T-cell (primary cell): ENCODE data around the gene CNTNAP2. TPM values are rescaled to one million over a fixed set of nuclear protein-coding genes. Genes with fewer than 3 reads are reported as not detected.
"Not testable (repeated sequence)": the region's sequence is repeated elsewhere in the genome, so short reads cannot be mapped to it uniquely, and the experiment has no call there.

Experiments used
- ATAC-seq, 4 experiments: fragments of 200-7000 bp in 3 of 4; fragments of 150-1000 bp in 1 of 4; cut with Tn5 transposase; replicated peaks in 1 of 4; 1 replicate in 3 of 4; 2 replicates in 1 of 4; pipeline ENCODE4 v1.10.0; 2021; ENCODE audit warnings: moderate library complexity in 3 of 4, mild to moderate bottlenecking in 2 of 4, moderate number of reproducible peaks in 1 of 4
- CTCF ChIA-PET, 2 donors: fragments of 300-600 bp; sonication (Branson Sonifier 250); formaldehyde crosslinking; loops; one replicate each; lab custom pipeline; 2022; ENCODE audit warnings: antibody characterized with exemption in 2 of 2; lab: Charles Lee
- POLR2A ChIA-PET, 2 donors: fragments of 300-600 bp; sonication (Branson Sonifier 250); formaldehyde crosslinking; loops; one replicate each; lab custom pipeline; 2022; ENCODE audit warnings: antibody characterized with exemption in 2 of 2; lab: Charles Lee
- DNase-seq, 35 experiments: peaks; one replicate each; pipeline versions ENCODE4 v3.0.0 to v3.0.0-alpha.2; 2013 to 2023
- H3K27ac ChIP-seq: one replicate; pipeline ENCODE4 v1.5.1; 2013; ENCODE audit warnings: low read length
- H3K27me3 ChIP-seq, 2 experiments: replicated peaks in 1 of 2; 1 replicate in 1 of 2; 2 replicates in 1 of 2; pipeline versions ENCODE4 v1.6.1 to v1.7.0; 2013; ENCODE audit warnings: low read length in 1 of 2, mixed read lengths in 1 of 2; ENCODE audit not compliant: control insufficient read depth in 2 of 2, insufficient read depth in 2 of 2; ENCODE audit errors: extremely low read depth in 1 of 2
- H3K36me3 ChIP-seq, 2 donors: 1 replicate in 1 of 2; 2 replicates in 1 of 2; pipeline versions ENCODE4 v1.6.1 to v1.7.0; 2013; ENCODE audit warnings: low read length in 1 of 2; ENCODE audit not compliant: control insufficient read depth in 2 of 2, insufficient read depth in 1 of 2; ENCODE audit errors: extremely low read depth in 1 of 2
- H3K4me1 ChIP-seq, 2 experiments: 1 replicate in 1 of 2; 2 replicates in 1 of 2; pipeline versions ENCODE4 v1.6.1 to v1.7.0; 2013; ENCODE audit warnings: low read length in 2 of 2, mixed read lengths in 1 of 2; ENCODE audit not compliant: insufficient read depth in 2 of 2, control insufficient read depth in 1 of 2; ENCODE audit errors: extremely low read depth in 1 of 2
- H3K4me3 ChIP-seq, 2 donors: 1 replicate in 1 of 2; 2 replicates in 1 of 2; pipeline versions ENCODE4 v1.5.1 to v1.7.0; 2013; ENCODE audit warnings: mild to moderate bottlenecking in 2 of 2, low read length in 1 of 2, moderate library complexity in 1 of 2; ENCODE audit not compliant: control insufficient read depth in 1 of 2; ENCODE audit errors: extremely low read depth in 1 of 2
- H3K9me3 ChIP-seq: 2 replicates; pipeline ENCODE4 v1.7.0; 2013
- H3K27ac Mint-ChIP-seq, 2 donors: one replicate each; pipeline ENCODE4 v1.8.0; 2020 to 2021; ENCODE audit warnings: mild to moderate bottlenecking in 2 of 2, mixed read lengths in 2 of 2
- H3K27me3 Mint-ChIP-seq, 2 donors: one replicate each; pipeline ENCODE4 v1.8.0; 2021 to 2022; ENCODE audit warnings: mixed read lengths in 2 of 2
- H3K36me3 Mint-ChIP-seq: one replicate; pipeline ENCODE4 v1.8.0; 2021; ENCODE audit warnings: mixed read lengths
- H3K4me1 Mint-ChIP-seq, 3 donors: one replicate each; pipeline ENCODE4 v1.8.0; 2020 to 2022; ENCODE audit warnings: mixed read lengths in 3 of 3, mild to moderate bottlenecking in 1 of 3
- H3K4me3 Mint-ChIP-seq, 3 donors: one replicate each; pipeline ENCODE4 v1.8.0; 2020 to 2022; ENCODE audit warnings: mild to moderate bottlenecking in 3 of 3, mixed read lengths in 3 of 3, moderate library complexity in 3 of 3
- H3K9me3 Mint-ChIP-seq, 3 donors: one replicate each; pipeline ENCODE4 v1.8.0; 2020 to 2022; ENCODE audit warnings: mixed read lengths in 3 of 3
- WGBS: methylation state at CpG from one replicate; pipeline ENCODE4 v1.1.5; 2013; ENCODE audit warnings: missing lambda C conversion rate; ENCODE audit not compliant: insufficient coverage; 5-methylcytosine and 5-hydroxymethylcytosine counted together
- total RNA-seq, 35 experiments: library from RNA in 6 of 35; stranded (reverse) in 6 of 35; fragments of 120-200 nt in 1 of 35; gene quantifications; one replicate each; pipeline versions ENCODE4 v1.2.1 to v1.2.4 and lab custom pipeline; 2013 to 2026

The CNTNAP2 gene
- total RNA-seq, 5 donors from 2014 or later (not counting 1 experiment from before 2014, with no cell fraction given), result 0.15 to 0.72 (median 0.21) TPM

- Histone ChIP-seq H3K9me3 (no peaks in the 10 kb centered on the region), H3K27ac (no peak overlapping the region), H3K4me1 (no peaks in the 10 kb centered on the region), H3K27me3 (no peaks in the 10 kb centered on the region), H3K4me3 (no peak overlapping the region), H3K36me3 (no peaks in the 10 kb centered on the region)
- H3K4me3 Mint-ChIP-seq, result no peak overlapping the region
- no peak for ATAC-seq
- ChIA-PET POLR2A (no interaction called here), CTCF (no interaction called here)
- WGBS, result no CpG with 5 or more reads among the region's 2 CpGs
- H3K4me1 Mint-ChIP-seq, result no peaks in the 10 kb centered on the region
- H3K27ac Mint-ChIP-seq, result no peak overlapping the region
- no peak for DNase-seq
- H3K9me3 Mint-ChIP-seq, result peaks cover 8 to 21% (median 18%) of the 10 kb centered on the region in 3 donors
- H3K27me3 Mint-ChIP-seq, result no peaks in the 10 kb centered on the region
- H3K36me3 Mint-ChIP-seq, result no peaks in the 10 kb centered on the region
Observed at GRCh38 chr7:147103224-147103623, 986.6 kb downstream of the CNTNAP2 start.

GRCh38 chr7:147106746-147107145 lies 990.1 kb downstream of the CNTNAP2 start:
- no peaks in the 10 kb centered on the region for H3K27me3 Mint-ChIP-seq
- no peak overlapping the region for H3K27ac Mint-ChIP-seq
- Histone ChIP-seq H3K9me3 (no peaks in the 10 kb centered on the region), H3K27me3 (no peaks in the 10 kb centered on the region), H3K4me1 (no peaks in the 10 kb centered on the region), H3K36me3 (no peaks in the 10 kb centered on the region), H3K4me3 (no peak overlapping the region), H3K27ac (no peak overlapping the region)
- H3K36me3 Mint-ChIP-seq, result no peaks in the 10 kb centered on the region
- no peak overlapping the region for H3K4me3 Mint-ChIP-seq
- H3K9me3 Mint-ChIP-seq, result peaks cover 17 to 27% (median 18%) of the 10 kb centered on the region in 3 donors
- ChIA-PET POLR2A (no interaction called here), CTCF (no interaction called here)
- ATAC-seq (no peak), DNase-seq (no peak)
- no CpG with 5 or more reads among the region's 2 CpGs for WGBS
- no peaks in the 10 kb centered on the region for H3K4me1 Mint-ChIP-seq

- CTCF ChIA-PET, H3K9me3 ChIP-seq, H3K27me3 Mint-ChIP-seq, H3K27ac Mint-ChIP-seq, H3K36me3 Mint-ChIP-seq, ATAC-seq, POLR2A ChIA-PET, H3K4me1 Mint-ChIP-seq, H3K27ac ChIP-seq, H3K4me3 Mint-ChIP-seq, H3K4me1 ChIP-seq, DNase-seq, H3K36me3 ChIP-seq, H3K27me3 ChIP-seq, H3K4me3 ChIP-seq: not testable (repeated sequence)
- 100% methylated on average over 1 of the region's 1 CpG for WGBS
- H3K9me3 Mint-ChIP-seq, result peaks cover 27 to 48% (median 32%) of the 10 kb centered on the region in 3 donors
Observed at GRCh38 chr7:147114525-147114924, 997.9 kb downstream of the CNTNAP2 start.

GRCh38 chr7:147136352-147136751 lies 1019.8 kb downstream of the CNTNAP2 start:
- H3K9me3 Mint-ChIP-seq, result peaks cover 0 to 16% (median 7%) of the 10 kb centered on the region in 3 donors
- Histone ChIP-seq H3K9me3 (no peaks in the 10 kb centered on the region), H3K4me1 (no peaks in the 10 kb centered on the region), H3K27me3 (no peaks in the 10 kb centered on the region), H3K36me3 (no peaks in the 10 kb centered on the region), H3K4me3 (no peak overlapping the region), H3K27ac (no peak overlapping the region)
- H3K27me3 Mint-ChIP-seq, result no peaks in the 10 kb centered on the region
- no peak overlapping the region for H3K4me3 Mint-ChIP-seq
- ATAC-seq (no peak), DNase-seq (no peak)
- H3K27ac Mint-ChIP-seq, result no peak overlapping the region
- WGBS, result no CpG with 5 or more reads among the region's 2 CpGs
- no peaks in the 10 kb centered on the region for H3K4me1 Mint-ChIP-seq
- no peaks in the 10 kb centered on the region for H3K36me3 Mint-ChIP-seq
- ChIA-PET POLR2A (no interaction called here), CTCF (no interaction called here)

GRCh38 chr7:147145194-147145593 lies 1028.6 kb downstream of the CNTNAP2 start:
- Mint-ChIP-seq H3K36me3 (no peaks in the 10 kb centered on the region), H3K4me1 (no peaks in the 10 kb centered on the region), H3K9me3 (peaks cover 7 to 36% (median 19%) of the 10 kb centered on the region in 3 donors), H3K27ac (no peak overlapping the region), H3K27me3 (no peaks in the 10 kb centered on the region), H3K4me3 (no peak overlapping the region)
- Histone ChIP-seq H3K9me3 (no peaks in the 10 kb centered on the region), H3K36me3 (no peaks in the 10 kb centered on the region), H3K4me1 (no peaks in the 10 kb centered on the region), H3K27me3 (no peaks in the 10 kb centered on the region), H3K27ac (no peak overlapping the region), H3K4me3 (no peak overlapping the region)
- CTCF ChIA-PET, result no interaction called here
- POLR2A ChIA-PET, result interaction anchor here in 1 of 2 donors (0.6 kb wide), 1 partner anchor 108 kb away, joined by 4 read pairs; no protein-coding TSS in a partner anchor
- no peak for ATAC-seq
- no peak for DNase-seq
- no CpG with 5 or more reads among the region's 2 CpGs for whole genome bisulfite sequencing

DNA sequence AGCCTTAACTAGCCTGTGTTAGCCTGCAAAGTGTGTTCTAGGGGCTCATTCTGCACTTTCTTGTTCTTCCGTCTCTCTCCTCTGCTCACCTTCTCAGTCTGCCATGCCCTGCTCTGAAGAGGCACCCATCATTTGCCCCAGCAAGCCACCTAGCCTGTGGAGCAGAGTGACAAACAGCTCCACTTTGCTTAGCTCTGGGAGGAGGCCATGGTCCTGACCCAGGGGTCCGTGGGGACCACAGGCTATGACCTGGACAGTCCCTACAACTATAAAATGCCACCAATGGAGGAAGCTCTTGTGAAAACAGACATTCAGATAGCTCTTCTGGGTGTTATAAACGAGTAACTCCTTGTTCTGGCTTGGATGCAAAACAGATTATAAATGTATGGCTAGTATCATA lies 1029.6 kb downstream of the CNTNAP2 start:
- no peaks in the 10 kb centered on the region for H3K27me3 ChIP-seq
- no peaks in the 10 kb centered on the region for H3K4me1 Mint-ChIP-seq
- DNase-seq (no peak), ATAC-seq (no peak)
- H3K9me3 ChIP-seq, result no peaks in the 10 kb centered on the region
- H3K4me3 Mint-ChIP-seq, result no peak overlapping the region
- ChIA-PET CTCF (no interaction called here), POLR2A (no interaction called here)
- WGBS, result 67% methylated on average over 2 of the region's 3 CpGs
- no peak overlapping the region for H3K27ac Mint-ChIP-seq
- H3K4me1 ChIP-seq, result no peaks in the 10 kb centered on the region
- peaks cover 7 to 33% (median 16%) of the 10 kb centered on the region in 3 donors for H3K9me3 Mint-ChIP-seq
- no peaks in the 10 kb centered on the region for H3K36me3 ChIP-seq
- no peaks in the 10 kb centered on the region for H3K27me3 Mint-ChIP-seq
- H3K27ac ChIP-seq, result no peak overlapping the region
- no peaks in the 10 kb centered on the region for H3K36me3 Mint-ChIP-seq
- no peak overlapping the region for H3K4me3 ChIP-seq

- Mint-ChIP-seq H3K36me3 (no peaks in the 10 kb centered on the region), H3K27ac (no peak overlapping the region), H3K27me3 (no peaks in the 10 kb centered on the region), H3K4me3 (no peak overlapping the region), H3K4me1 (no peaks in the 10 kb centered on the region), H3K9me3 (peaks cover 5 to 26% (median 15%) of the 10 kb centered on the region in 3 donors)
- no peaks in the 10 kb centered on the region for H3K4me1 ChIP-seq
- ATAC-seq (no peak), DNase-seq (no peak)
- H3K27ac ChIP-seq, result no peak overlapping the region
- ChIA-PET CTCF (no interaction called here), POLR2A (no interaction called here)
- no peak overlapping the region for H3K4me3 ChIP-seq
- no peaks in the 10 kb centered on the region for H3K36me3 ChIP-seq
- no peaks in the 10 kb centered on the region for H3K27me3 ChIP-seq
- no peaks in the 10 kb centered on the region for H3K9me3 ChIP-seq
Observed at GRCh38 chr7:147151661-147152060, 1035.1 kb downstream of the CNTNAP2 start.
